ENCODE results near the gene MBNL2.

Gene MBNL2

GRCh38 chr13:97269603-97270002 is 47.5 kb downstream of the MBNL2 start:
- no peak for DNase-seq (ENCODE audit: low read depth)
- no peak for TF ChIP-seq CTCF (IDR thresholded peaks at IDR 0.05; ENCODE audit: control insufficient read depth, insufficient read depth, low read depth, low read length, missing control alignments)
- H3K4me3 ChIP-seq (ENCODE audit: control insufficient read depth, low read depth, low read length), result no peak overlapping the region

- no peak for DNase-seq (ENCODE audit: low read depth)
- H3K4me3 ChIP-seq (ENCODE audit: control insufficient read depth, low read depth, low read length), result no peak overlapping the region
- TF ChIP-seq CTCF (IDR thresholded peaks at IDR 0.05; ENCODE audit: control insufficient read depth, insufficient read depth, low read depth, low read length, missing control alignments), result no peak
These were observed 50.4 kb downstream of the MBNL2 start for GRCh38 chr13:97272526-97272925.

- DNase-seq (ENCODE audit: low read depth), result no peak
- TF ChIP-seq CTCF (IDR thresholded peaks at IDR 0.05; ENCODE audit: control insufficient read depth, insufficient read depth, low read depth, low read length, missing control alignments), result no peak
- H3K4me3 ChIP-seq (ENCODE audit: control insufficient read depth, low read depth, low read length), result no peak overlapping the region
These were observed 51.3 kb downstream of the MBNL2 start for GRCh38 chr13:97273341-97273831.

GRCh38 chr13:97274829-97275649 is 52.9 kb downstream of the MBNL2 start:
- TF ChIP-seq CTCF (IDR thresholded peaks at IDR 0.05; ENCODE audit: control insufficient read depth, insufficient read depth, low read depth, low read length, missing control alignments), result no peak
- no peak overlapping the region for H3K4me3 ChIP-seq (ENCODE audit: control insufficient read depth, low read depth, low read length)
- peak; percentile 63 for DNase-seq (ENCODE audit: low read depth)

- TF ChIP-seq CTCF (IDR thresholded peaks at IDR 0.05; ENCODE audit: control insufficient read depth, insufficient read depth, low read depth, low read length, missing control alignments), result no peak
- H3K4me3 ChIP-seq (ENCODE audit: control insufficient read depth, low read depth, low read length), result no peak overlapping the region
- DNase-seq (ENCODE audit: low read depth), result no peak
These were observed 53.8 kb downstream of the MBNL2 start for GRCh38 chr13:97275776-97276501.

- TF ChIP-seq CTCF (IDR thresholded peaks at IDR 0.05; ENCODE audit: control insufficient read depth, insufficient read depth, low read depth, low read length, missing control alignments), result no peak
- no peak for DNase-seq (ENCODE audit: low read depth)
These were observed 54.7 kb downstream of the MBNL2 start for GRCh38 chr13:97276862-97277269.

More at GRCh38 chr13:97276862-97277269, 54.7 kb downstream of the MBNL2 start:
- H3K4me3 ChIP-seq (ENCODE audit: control insufficient read depth, low read depth, low read length), result no peak overlapping the region
